Activated T-helper 17 cell treated with anti-CD3 and anti-CD28 coated beads, Interleukin-2, amount 50 U/mL, for 72 hours (primary cell): ENCODE results near the gene ITPKB. TPM values are rescaled to one million over a fixed set of nuclear protein-coding genes. Genes with fewer than 3 reads are reported as not detected.

ENCODE experiments used
- ATAC-seq: fragments of 150-1000 bp; cut with Tn5 transposase; replicated peaks from 2 replicates; pipeline ENCODE4 v1.10.0; 2021; ENCODE audit warnings: mild to moderate bottlenecking, moderate library complexity
- H3K27ac Mint-ChIP-seq: one replicate; pipeline ENCODE4 v1.8.0; 2022; ENCODE audit warnings: mixed read lengths
- H3K27me3 Mint-ChIP-seq: one replicate; pipeline ENCODE4 v1.8.0; 2022; ENCODE audit warnings: mixed read lengths
- H3K36me3 Mint-ChIP-seq: one replicate; pipeline ENCODE4 v1.8.0; 2022; ENCODE audit warnings: low read depth, mild to moderate bottlenecking, mixed read lengths
- H3K4me1 Mint-ChIP-seq: one replicate; pipeline ENCODE4 v1.8.0; 2022; ENCODE audit warnings: mixed read lengths
- H3K4me3 Mint-ChIP-seq: one replicate; pipeline ENCODE4 v1.8.0; 2022; ENCODE audit warnings: mild to moderate bottlenecking, mixed read lengths
- H3K9me3 Mint-ChIP-seq: one replicate; pipeline ENCODE4 v1.8.0; 2022; ENCODE audit warnings: mixed read lengths
- total RNA-seq, 2 donors: library from RNA; stranded (reverse); gene quantifications; one replicate each; pipeline ENCODE4 v1.2.3, GENCODE V29; 2022

Gene ITPKB
- total RNA-seq, 2 donors from 2014 or later: 30.1 to 39.2 TPM

DNA sequence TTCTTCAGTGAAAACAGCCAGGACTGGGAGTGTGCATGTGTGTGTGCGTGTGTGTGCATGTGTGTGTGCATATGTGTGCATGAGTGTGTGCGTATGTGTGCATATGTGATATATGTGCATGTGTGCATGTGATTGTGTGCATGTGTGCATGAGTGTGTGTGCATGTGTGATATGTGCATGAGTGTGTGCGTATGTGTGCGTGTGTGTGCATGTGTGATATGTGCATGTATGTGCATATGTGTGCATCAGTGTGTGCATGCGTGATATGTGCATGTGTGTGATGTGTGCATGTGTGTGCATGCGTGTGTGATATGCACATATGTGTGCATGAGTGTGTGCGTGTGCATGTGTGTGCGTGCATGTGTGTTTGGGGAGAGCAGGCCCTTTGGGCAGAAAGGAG is 89.8 kb downstream of the ITPKB start:
- H3K9me3 Mint-ChIP-seq: no peaks in the 10 kb centered on the region
- H3K4me1 Mint-ChIP-seq: peaks cover 32% of the 10 kb centered on the region
- no peak for ATAC-seq
- H3K36me3 Mint-ChIP-seq: peaks cover 52% of the 10 kb centered on the region
- H3K4me3 Mint-ChIP-seq: no peak overlapping the region
- H3K27ac Mint-ChIP-seq: no peak overlapping the region
- no peaks in the 10 kb centered on the region for H3K27me3 Mint-ChIP-seq

DNA sequence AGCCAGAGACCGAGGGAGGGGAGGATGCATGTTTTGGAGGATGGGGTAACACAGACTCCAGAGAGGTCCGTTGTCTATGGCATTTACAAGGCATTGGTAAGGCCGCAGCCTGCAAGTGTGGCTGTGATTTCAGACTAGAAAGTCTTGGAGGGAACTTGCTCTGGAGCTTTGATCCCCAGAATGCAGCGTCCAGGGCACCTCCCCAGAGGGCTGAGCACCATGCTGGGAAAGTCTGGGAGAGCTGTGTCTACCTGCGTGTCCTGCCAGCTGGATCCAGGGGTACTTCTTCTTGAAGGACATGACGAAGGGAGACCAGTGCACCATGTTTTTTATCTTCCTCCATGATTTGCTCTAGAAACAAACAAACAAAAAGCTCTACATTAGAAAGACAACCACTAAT is 90.7 kb downstream of the ITPKB start:
- Mint-ChIP-seq H3K9me3 (no peaks in the 10 kb centered on the region), H3K27ac (peak overlapping the region; percentile 45), H3K4me1 (peaks cover 33% of the 10 kb centered on the region), H3K36me3 (peaks cover 57% of the 10 kb centered on the region), H3K27me3 (no peaks in the 10 kb centered on the region), H3K4me3 (no peak overlapping the region)
- no peak for ATAC-seq

DNA sequence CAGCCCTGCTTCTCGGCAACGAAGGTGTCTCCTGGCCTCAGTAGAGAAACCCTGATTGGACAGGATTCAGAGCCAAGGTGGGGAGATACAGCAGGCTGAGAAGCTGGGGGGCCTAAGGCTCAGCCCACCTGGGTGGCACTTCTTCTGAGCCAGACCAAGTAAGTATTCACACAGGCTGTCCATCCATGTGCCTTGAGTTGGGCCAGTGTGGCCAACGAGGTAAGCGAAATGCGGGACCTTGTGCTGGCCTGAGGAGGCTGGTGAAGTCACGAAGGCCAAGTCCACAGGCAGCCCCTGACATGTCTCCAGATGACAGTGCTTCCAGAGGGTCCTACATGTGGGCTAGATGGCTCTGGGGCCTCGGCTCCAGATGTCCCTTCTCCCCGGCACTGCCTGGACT is 91.4 kb downstream of the ITPKB start:
- Mint-ChIP-seq H3K36me3 (peaks cover 64% of the 10 kb centered on the region), H3K27me3 (no peaks in the 10 kb centered on the region), H3K27ac (peak overlapping the region; percentile 45), H3K4me3 (no peak overlapping the region), H3K4me1 (peaks cover 37% of the 10 kb centered on the region), H3K9me3 (no peaks in the 10 kb centered on the region)
- no peak for ATAC-seq

DNA sequence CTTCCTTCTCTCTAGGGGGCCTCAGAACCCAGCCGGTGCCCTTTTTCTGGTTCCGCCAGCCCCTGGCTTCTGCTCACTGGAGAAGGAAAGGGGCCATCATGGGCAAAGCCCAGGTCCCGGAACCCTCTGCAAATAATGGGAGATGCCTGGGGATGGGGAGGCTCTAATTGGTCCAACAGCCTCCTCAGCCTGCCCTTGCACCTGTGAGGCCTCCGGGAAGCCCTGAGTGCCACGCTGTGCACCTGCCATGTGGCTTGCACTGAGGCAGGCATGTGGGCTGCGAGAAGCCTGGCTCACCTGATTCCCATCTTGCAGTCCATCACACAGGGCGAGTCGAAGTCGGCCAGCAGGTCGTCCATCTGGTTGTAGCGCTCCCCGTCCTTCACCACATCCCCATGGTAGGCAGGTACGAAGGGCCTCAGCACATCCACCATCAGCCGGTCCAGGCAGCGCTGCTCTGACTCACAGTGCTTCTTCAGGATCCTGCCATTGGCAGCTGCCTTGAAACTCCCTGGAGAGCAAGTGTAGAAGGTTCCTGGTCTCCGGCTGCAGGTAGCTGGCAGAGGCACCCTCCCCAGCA is 92.1 kb downstream of the ITPKB start:
- H3K4me3 Mint-ChIP-seq: no peak overlapping the region

DNA sequence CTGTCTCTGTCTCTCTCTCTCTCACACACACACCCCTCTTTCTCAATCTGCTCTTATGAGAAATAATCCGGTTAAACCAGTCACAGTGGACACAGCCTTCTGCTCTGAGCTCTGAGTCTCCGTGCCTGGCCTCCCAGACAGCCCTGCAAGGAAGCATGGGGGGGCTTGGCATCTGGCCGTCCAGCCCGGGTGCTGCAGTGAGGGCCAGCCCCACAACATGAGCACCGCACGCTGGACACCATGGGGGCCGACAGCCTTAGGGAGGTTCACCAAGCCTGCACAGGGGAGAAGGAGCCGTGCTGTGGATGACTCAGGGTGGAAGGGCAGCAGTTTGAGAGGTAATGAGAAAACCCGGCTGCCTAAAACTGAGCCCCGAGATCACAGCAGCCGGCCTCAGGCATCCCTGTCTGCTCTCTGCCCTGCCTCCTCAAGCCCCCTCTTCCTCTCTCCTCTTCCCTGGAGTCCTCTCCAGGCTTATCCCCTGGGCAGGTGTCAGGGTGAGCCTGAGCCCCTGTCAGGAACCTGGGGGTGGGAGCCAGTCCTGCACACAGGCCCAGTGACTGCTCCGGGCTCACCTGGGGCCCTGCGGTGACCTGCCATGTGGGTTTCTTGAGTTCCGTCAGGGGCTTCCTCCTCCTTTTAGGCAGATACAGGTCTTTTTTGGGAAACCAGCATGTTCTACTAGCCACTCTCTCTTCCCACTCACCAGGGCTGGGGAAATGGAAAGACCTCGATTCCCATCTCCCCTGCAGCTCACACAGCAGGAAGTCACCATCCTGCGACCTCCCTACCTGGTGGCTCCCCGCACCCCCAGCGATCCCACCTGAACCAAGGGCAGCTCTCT is 92.8 kb downstream of the ITPKB start:
- H3K27me3 Mint-ChIP-seq: no peaks in the 10 kb centered on the region
- H3K4me3 Mint-ChIP-seq: no peak overlapping the region
- no peak for ATAC-seq
- no peaks in the 10 kb centered on the region for H3K9me3 Mint-ChIP-seq
- H3K36me3 Mint-ChIP-seq: peaks cover 76% of the 10 kb centered on the region
- H3K4me1 Mint-ChIP-seq: peaks cover 37% of the 10 kb centered on the region
- peak overlapping the region; percentile 80 for H3K27ac Mint-ChIP-seq

More for the DNA sequence above, 92.1 kb downstream of the ITPKB start:
- ATAC-seq: no peak
- H3K9me3 Mint-ChIP-seq: no peaks in the 10 kb centered on the region
- H3K27ac Mint-ChIP-seq: peak overlapping the region; percentile 80
- H3K27me3 Mint-ChIP-seq: no peaks in the 10 kb centered on the region
- H3K36me3 Mint-ChIP-seq: peaks cover 69% of the 10 kb centered on the region
- H3K4me1 Mint-ChIP-seq: peaks cover 37% of the 10 kb centered on the region

DNA sequence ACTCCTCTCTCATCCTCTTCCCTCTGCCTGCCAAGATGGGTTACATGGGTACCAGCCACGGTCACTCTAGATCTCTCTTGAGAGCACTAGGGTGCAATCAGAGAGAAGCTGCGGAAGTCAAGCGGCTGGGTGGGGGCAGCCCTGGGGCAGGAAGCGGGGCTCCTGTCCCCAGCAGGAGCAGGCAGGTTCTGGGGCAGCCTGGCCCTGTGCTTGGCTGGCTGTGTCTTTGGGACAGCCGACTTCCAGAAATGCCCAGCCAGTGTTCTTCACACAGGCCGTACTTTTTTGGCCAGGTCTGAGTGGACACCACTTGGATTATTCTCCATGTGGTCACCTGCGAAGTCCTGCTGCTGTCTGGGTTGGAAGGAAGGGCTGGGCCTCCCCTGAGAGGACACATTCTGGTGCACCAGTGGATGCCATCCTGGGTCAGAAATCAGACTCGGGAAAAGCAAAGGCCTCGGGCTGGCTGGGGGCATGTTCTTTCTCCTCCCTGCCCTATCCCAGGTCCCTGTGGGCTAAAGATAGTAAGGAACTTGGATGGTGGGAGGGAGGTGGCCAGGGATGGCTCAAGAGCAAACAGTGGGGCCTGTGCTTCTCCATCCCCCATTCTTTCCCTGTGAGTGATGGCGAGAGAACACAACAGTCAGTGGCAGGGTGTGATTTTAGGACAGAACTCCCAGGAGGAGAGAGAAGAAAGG is 93.7 kb downstream of the ITPKB start:
- Mint-ChIP-seq H3K27ac (peak overlapping the region; percentile 80), H3K4me3 (peak overlapping the region; percentile 84), H3K9me3 (no peaks in the 10 kb centered on the region), H3K36me3 (peaks cover 85% of the 10 kb centered on the region), H3K27me3 (no peaks in the 10 kb centered on the region), H3K4me1 (peaks cover 31% of the 10 kb centered on the region)
- no peak for ATAC-seq

DNA sequence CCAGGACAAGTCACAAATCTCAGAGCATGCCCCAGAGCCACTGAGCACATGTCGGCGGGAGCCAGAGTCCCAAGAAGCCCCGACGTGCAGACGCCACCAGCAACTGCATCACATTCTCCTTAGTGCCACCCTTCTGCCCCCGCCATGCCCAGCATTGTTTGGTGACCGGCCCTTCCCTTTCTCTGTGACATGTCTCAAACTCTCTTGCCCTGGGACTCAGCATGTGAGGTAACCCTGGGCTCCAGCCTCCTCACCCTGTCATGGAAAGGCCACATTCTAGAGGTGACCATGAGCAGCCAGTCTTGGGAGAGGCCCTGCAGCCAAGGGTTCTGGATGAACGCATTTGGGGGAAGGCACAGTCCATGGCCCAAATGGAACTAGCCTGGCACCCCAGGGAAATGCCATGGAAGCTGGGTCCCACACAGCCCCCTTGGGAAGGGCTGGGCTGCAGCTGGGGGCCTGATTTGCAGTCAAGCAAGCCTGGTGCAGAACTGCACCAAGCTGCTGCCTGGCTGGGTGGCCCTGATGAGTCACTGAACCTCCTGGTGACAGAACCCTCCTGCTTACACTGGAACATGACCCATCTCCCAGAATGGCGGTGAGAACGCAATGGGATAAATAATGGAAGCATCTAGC is 94.4 kb downstream of the ITPKB start:
- H3K36me3 Mint-ChIP-seq: peaks cover 92% of the 10 kb centered on the region

DNA sequence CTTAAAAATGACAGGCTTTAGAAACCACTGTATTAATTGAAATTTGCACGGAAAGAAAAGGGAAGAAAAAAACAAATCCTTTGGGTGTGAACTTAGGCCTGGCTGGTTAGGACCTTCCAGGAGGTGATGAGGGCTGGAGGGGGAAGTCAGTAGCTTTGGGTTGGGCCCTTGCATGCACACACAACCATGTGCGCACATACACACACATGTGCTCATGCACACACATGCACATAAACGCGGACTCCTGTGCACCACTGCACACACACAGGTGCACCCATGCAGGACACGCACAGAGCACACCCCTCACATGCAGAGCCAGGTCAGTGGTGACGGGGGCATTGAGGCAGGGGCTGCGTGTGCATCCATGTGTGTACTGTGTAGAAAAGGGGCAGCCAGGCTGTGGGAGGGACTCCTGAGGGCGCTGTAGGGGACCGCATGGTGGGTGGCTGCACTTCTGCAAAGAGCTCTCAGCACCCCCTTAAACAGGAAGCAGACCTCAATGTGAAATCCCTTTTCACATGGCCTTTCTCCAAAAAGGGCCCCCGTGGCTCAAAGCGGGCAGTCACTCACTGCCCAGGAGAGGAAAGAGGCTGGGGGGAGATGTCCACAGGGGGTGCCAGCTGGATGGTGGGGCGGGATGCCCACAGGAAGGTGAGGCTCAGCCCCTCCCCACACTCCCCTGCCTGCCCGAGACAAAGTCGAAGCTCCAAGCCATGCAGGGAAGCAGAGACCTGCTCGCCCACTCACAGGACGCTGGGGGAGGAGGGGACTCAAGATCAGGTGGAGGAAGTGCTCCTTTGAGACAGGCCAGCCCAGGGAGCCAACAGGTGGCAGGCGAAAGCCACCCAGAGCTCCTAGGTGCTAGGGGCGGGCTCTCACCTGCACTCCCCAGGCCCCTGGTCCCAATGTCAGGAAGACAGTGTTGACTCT is 95.2 kb downstream of the ITPKB start:
- Mint-ChIP-seq H3K27me3 (no peaks in the 10 kb centered on the region), H3K4me3 (peak overlapping the region; percentile 84), H3K27ac (peak overlapping the region; percentile 93), H3K4me1 (peaks cover 25% of the 10 kb centered on the region), H3K36me3 (peaks cover 93% of the 10 kb centered on the region), H3K9me3 (no peaks in the 10 kb centered on the region)
- ATAC-seq: peak; percentile 11

More for the DNA sequence above, 94.4 kb downstream of the ITPKB start:
- Mint-ChIP-seq H3K27me3 (no peaks in the 10 kb centered on the region), H3K4me3 (peak overlapping the region; percentile 84), H3K9me3 (no peaks in the 10 kb centered on the region), H3K27ac (no peak overlapping the region), H3K4me1 (peaks cover 29% of the 10 kb centered on the region)
- no peak for ATAC-seq

DNA sequence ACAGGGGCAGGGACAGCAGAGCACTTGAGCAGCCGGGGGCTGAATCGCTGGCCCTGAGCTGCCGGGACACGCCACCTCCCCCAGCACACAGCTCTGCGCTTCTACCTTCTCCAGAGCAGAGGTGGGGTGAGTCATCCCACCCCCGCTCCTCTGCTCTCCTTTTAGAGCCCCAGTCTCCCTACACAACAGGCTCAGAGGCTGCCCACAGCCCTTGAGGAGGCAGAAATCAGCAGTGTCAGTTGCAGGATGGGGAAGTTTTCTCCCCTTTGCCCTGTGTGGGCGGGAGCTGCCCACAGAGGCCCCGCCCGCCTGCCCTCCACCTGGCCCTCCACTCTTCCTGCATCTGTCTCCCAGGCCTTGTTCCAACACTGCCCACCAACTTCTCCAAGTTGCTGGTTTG is 95.9 kb downstream of the ITPKB start:
- Mint-ChIP-seq H3K36me3 (peaks cover 93% of the 10 kb centered on the region), H3K4me1 (peaks cover 25% of the 10 kb centered on the region), H3K9me3 (no peaks in the 10 kb centered on the region), H3K27ac (peak overlapping the region; percentile 93), H3K4me3 (peak overlapping the region; percentile 84), H3K27me3 (no peaks in the 10 kb centered on the region)
- peak; percentile 99 for ATAC-seq

DNA sequence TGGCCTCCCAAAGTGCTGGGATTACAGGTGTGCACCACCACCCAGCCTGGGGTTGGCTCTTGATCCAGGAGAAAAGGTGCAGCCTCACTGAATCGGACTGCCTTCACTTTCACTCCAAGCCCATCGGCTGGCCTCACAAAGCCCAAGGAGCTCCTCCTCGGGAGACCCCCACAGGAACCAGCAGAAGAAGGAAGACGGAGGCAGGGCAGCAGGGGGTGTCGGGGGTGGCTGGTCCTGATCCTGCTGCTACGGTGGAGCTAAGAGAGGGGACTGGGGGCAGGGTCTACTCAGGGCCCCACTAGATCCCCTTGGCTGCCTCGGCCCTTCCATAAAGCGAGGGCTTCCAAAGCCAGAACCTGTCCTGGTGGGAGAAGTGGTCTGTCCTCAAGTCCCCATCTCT is 96.7 kb downstream of the ITPKB start:
- Mint-ChIP-seq H3K27me3 (no peaks in the 10 kb centered on the region), H3K4me3 (no peak overlapping the region), H3K27ac (peak overlapping the region; percentile 93), H3K36me3 (peaks cover 92% of the 10 kb centered on the region), H3K9me3 (no peaks in the 10 kb centered on the region), H3K4me1 (peaks cover 25% of the 10 kb centered on the region)
- no peak for ATAC-seq

DNA sequence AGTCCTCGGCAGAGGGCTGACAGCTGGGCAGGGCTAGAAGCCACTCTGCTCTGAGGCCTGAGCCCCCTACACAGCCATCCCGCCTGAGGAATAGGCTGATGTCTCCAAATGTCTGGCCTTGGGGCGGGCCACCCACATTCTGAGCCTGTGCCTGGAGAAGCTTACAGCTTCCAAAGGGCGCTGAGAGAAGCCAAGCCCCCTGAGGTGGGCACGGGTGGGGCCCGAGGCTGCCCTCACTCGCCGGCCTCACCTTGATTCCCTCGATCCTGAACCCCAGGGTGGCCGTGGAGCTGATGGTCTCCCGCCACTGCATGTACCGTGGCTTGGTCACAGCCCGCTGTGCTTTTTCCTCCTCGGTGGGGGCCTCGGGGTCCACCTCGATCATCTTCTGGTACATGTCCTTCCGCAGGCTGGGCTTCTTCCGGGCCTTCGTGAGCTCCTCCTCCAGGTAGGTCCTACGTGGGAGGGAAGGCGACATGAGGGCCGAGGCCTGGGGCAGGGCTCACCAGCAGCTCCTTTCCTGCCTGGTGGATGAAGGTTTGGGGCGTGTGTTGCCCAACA is 97.3 kb downstream of the ITPKB start:
- Mint-ChIP-seq H3K9me3 (no peaks in the 10 kb centered on the region), H3K27ac (peak overlapping the region; percentile 93), H3K4me3 (no peak overlapping the region), H3K27me3 (no peaks in the 10 kb centered on the region), H3K4me1 (peaks cover 28% of the 10 kb centered on the region), H3K36me3 (peaks cover 92% of the 10 kb centered on the region)
- ATAC-seq: no peak

DNA sequence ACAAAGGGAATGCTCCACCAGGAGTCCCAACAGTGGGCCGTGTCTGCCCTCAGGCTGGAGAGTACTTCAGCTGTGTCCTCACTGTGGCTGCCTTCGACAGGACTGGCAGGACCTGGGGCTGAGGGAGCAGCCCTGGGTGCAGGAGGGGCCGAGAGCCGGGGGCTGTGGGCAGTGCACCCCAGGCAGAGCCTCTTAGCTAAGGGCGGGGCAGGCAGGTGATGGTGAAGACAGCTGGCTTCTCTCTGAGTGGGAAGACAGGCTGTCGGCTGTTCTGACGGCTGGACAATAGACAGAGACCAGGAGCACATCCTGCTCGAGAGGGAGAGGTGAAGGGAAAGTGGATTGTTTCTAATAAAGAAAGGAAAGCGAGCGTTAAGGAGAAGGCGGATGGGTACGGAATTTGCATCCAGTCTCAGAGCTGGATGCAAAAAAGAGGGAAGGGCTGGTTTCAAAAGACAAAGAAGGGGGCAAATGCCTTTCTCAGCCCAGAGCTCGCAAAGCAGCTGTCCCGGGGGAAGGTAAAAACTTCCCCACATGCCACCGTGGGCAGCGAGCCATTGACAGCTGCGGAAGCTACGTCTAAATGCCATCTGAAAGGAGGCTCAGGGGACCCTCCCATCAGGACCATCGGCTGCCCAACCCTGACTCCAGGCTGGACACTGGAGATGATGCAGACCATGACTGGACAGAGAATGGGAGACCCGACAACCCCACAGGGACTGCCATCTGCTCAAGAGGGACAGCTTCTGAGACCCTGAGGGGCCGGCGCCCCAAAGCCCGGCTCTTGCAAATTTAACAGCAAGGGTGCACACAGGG is 98.6 kb downstream of the ITPKB start:
- Mint-ChIP-seq H3K36me3 (peaks cover 90% of the 10 kb centered on the region), H3K4me1 (peaks cover 26% of the 10 kb centered on the region), H3K27ac (peak overlapping the region; percentile 75)

DNA sequence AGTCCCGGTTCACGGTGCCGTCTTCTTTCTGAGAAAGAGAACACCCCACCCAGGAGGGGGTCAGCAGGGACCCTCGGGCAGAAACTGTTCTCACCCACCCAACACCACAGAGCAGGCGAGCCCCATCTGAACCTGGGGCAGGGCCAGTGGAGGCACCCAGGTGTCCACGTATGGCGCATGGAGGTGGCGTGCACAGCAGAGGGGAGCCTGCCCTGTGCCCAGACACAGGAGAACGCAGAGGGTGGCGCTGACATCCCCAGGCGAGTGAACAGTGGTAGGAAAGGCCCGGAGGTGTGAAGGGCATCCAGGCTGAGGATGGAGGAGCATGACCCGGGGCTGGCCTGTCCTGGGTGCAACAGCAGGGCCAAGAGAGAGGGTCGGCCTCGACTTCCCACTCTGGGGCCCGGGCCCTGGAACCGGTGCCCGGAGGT is 99.4 kb downstream of the ITPKB start:
- no peak for ATAC-seq

More for the DNA sequence above, 98.6 kb downstream of the ITPKB start:
- H3K4me3 Mint-ChIP-seq: no peak overlapping the region
- no peaks in the 10 kb centered on the region for H3K27me3 Mint-ChIP-seq
- no peak for ATAC-seq
- H3K9me3 Mint-ChIP-seq: no peaks in the 10 kb centered on the region

More for the DNA sequence above, 99.4 kb downstream of the ITPKB start:
- Mint-ChIP-seq H3K27ac (peak overlapping the region; percentile 75), H3K4me3 (no peak overlapping the region), H3K4me1 (peaks cover 31% of the 10 kb centered on the region), H3K36me3 (peaks cover 91% of the 10 kb centered on the region), H3K9me3 (no peaks in the 10 kb centered on the region), H3K27me3 (no peaks in the 10 kb centered on the region)
